Adrenal gland (tissue), 5 donors: ENCODE data around the gene TMEM117.

Experiments
- CTCF ChIP-seq, 6 experiments: fragments of 450-650 bp in 4 of 6; fragments of 200-600 bp in 2 of 6; sonication (generic) in 1 of 6; IDR thresholded peaks; 1 replicate in 5 of 6; 2 replicates in 1 of 6; pipeline versions ENCODE4 v1.5.1 to v1.8.0; 2016 to 2021; ENCODE audit warnings: antibody characterized with exemption in 6 of 6, mild to moderate bottlenecking in 2 of 6, moderate library complexity in 1 of 6
- POLR2A ChIP-seq, 2 donors: fragments of 450-650 bp; IDR thresholded peaks; one replicate each; pipeline ENCODE4 v1.6.1; 2017; ENCODE audit warnings: antibody characterized with exemption in 2 of 2, mild to moderate bottlenecking in 2 of 2, moderate library complexity in 1 of 2
- donor health status: DM: no; HTN: no; CAD: no.

DNA sequence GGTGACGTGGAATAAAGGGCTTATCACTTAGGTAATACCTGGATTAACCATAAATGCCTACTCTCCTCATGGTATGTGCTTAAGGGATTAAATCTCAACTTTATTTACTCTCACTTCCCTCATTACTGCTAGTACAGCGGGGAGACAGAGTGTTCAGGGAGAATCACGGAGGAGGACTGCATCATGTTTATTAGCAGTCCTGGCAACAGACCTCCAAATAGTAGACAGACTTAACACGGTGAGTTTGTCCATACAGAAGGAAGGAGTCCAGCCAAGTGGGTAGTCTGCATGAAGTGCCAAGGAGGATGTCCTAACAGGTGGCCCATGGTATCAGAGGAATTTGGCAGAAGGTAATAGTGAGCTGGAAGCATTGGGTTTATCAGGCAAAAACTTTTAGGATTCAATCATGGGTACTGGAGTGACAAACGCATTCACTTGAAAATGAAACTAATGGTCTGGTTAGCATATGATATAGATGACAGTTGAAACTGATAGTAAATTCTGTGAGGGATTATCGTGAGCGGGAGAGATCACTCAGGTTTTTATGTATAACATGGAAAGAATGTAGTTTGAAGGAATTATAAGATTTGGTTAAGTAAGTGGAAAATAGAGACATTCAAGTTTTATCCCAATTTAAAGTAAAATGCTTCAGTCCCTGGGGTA lies 471.8 kb downstream of the TMEM117 start:
- TF ChIP-seq CTCF (IDR thresholded peaks at IDR 0.05): no peak
- TF ChIP-seq POLR2A (IDR thresholded peaks at IDR 0.05): no peak
